ENCODE results near the gene NUP42. TPM values are rescaled to one million over a fixed set of nuclear protein-coding genes. Genes with fewer than 3 reads are reported as not detected.
A peak's percentile ranks its signal among the peaks of the same experiment; 100 is the strongest.

Gene NUP42
- total RNA-seq, 1 experiment from 2014 or later = 36.5 TPM

GRCh38 chr7:23158546-23158945 is 23.3 kb upstream of the NUP42 start:
- H3K27ac Mint-ChIP-seq = peak overlapping the region in 1 of 3 experiments; percentile 9; a peak in 1 of 7 replicates

More at GRCh38 chr7:23158546-23158945, 23.3 kb upstream of the NUP42 start:
- H2BK5ac ChIP-seq (ENCODE audit: insufficient read length, low read length) = no peak overlapping the region
- DNase-seq = no peak
- H3K4me1 ChIP-seq (ENCODE audit: insufficient read depth, low read length) = no peaks in the 10 kb centered on the region
- H3K36me3 Mint-ChIP-seq (ENCODE audit: insufficient read depth in 1 of 3, low read depth in 3 of 3) = peaks cover 1 to 31% (median 6%) of the 10 kb centered on the region in 3 experiments; a peak in 5 of 7 replicates
- H2BK15ac ChIP-seq (ENCODE audit: low read depth, low read length) = no peak overlapping the region
- no peak overlapping the region for H4K91ac ChIP-seq (ENCODE audit: insufficient read length, low read depth, low read length)
- no CpG with 5 or more reads among the region's 2 CpGs for WGBS (ENCODE audit: extremely low coverage, insufficient read length, low lambda C conversion rate)
- no peaks in the 10 kb centered on the region for H3K79me1 ChIP-seq (ENCODE audit: insufficient read depth, low read depth, low read length, poor library complexity, severe bottlenecking)
- H3K9me3 ChIP-seq (ENCODE audit: control insufficient read depth, low read depth, low read length) = no peaks in the 10 kb centered on the region
- no peak overlapping the region for H3K4me3 Mint-ChIP-seq
- H3K23ac ChIP-seq (ENCODE audit: insufficient read length, low read depth, low read length) = no peak overlapping the region
- no peaks in the 10 kb centered on the region for H3K4me1 Mint-ChIP-seq
- H4K5ac ChIP-seq (ENCODE audit: insufficient read length, low read depth, low read length) = no peak overlapping the region
- no peak overlapping the region for H3K4me2 ChIP-seq (ENCODE audit: insufficient read depth, insufficient read length, low read length)
- no peak overlapping the region for H4K8ac ChIP-seq (replicated peaks; ENCODE audit: insufficient read length, low read depth, low read length)
- H2AFZ ChIP-seq (ENCODE audit: low read length) = no peak overlapping the region
- TF ChIP-seq CTCF (conservative IDR thresholded peaks at IDR 0.05) = no peak
- no peak overlapping the region for H2AK5ac ChIP-seq (ENCODE audit: insufficient read length, low read length)
- H3T11ph ChIP-seq (ENCODE audit: low read length) = no peak overlapping the region
- no peaks in the 10 kb centered on the region for H3K79me2 ChIP-seq (ENCODE audit: insufficient read depth, low read length)
- no peak overlapping the region for H3K27ac ChIP-seq (ENCODE audit: insufficient read length, low read depth, low read length)
- no peak overlapping the region for H3K14ac ChIP-seq (ENCODE audit: insufficient read depth, low read length)
- no peak overlapping the region for H3K56ac ChIP-seq (ENCODE audit: insufficient read length, low read depth, low read length)
- H3K27me3 Mint-ChIP-seq (ENCODE audit: low read depth) = no peaks in the 10 kb centered on the region
- no peaks in the 10 kb centered on the region for H3K9me3 Mint-ChIP-seq
- no peak overlapping the region for H3K9ac ChIP-seq (ENCODE audit: extremely low read depth, insufficient read length, low read length)
- H3K27me3 ChIP-seq (ENCODE audit: insufficient read depth, low read length) = no peaks in the 10 kb centered on the region
- no peaks in the 10 kb centered on the region for H4K20me1 ChIP-seq (ENCODE audit: control insufficient read depth, insufficient read depth, insufficient read length)
- H3K23me2 ChIP-seq (ENCODE audit: insufficient read length, low read depth, low read length, poor library complexity, severe bottlenecking) = no peaks in the 10 kb centered on the region
- no peak overlapping the region for H2BK20ac ChIP-seq (ENCODE audit: low read depth, low read length, poor library complexity, severe bottlenecking)
- no peak overlapping the region for H2BK120ac ChIP-seq (ENCODE audit: low read depth, low read length, poor library complexity, severe bottlenecking)
- H3K4ac ChIP-seq (ENCODE audit: low read depth, low read length) = no peak overlapping the region
- no peak overlapping the region for H2BK12ac ChIP-seq (ENCODE audit: insufficient read length, low read depth, low read length)
- H3K18ac ChIP-seq (ENCODE audit: insufficient read length, low read depth, low read length) = no peak overlapping the region
